KMS-11 (cell line): Measurements from ENCODE around the gene DNAJC7.

Experiments used
- H2AFZ ChIP-seq: fragments of 200-600 bp; sonication (generic); 2 replicates; pipeline ENCODE4 v1.6.1; 2016; ENCODE audit warnings: antibody characterized with exemption, mixed run types, low read depth
- H3K27ac ChIP-seq: fragments of 200-600 bp; sonication (generic); 2 replicates; pipeline ENCODE4 v1.6.1; 2016; ENCODE audit warnings: mild to moderate bottlenecking, mixed run types
- H3K27me3 ChIP-seq: fragments of 200-600 bp; sonication (generic); 2 replicates; pipeline ENCODE4 v1.6.1; 2017; ENCODE audit warnings: mild to moderate bottlenecking, low read depth, mixed run types, moderate library complexity; ENCODE audit not compliant: insufficient read depth
- H3K36me3 ChIP-seq: fragments of 200-600 bp; sonication (generic); 2 replicates; pipeline ENCODE4 v1.6.1; 2017; ENCODE audit warnings: mild to moderate bottlenecking, mixed run types; ENCODE audit not compliant: insufficient read depth
- H3K4me1 ChIP-seq: fragments of 200-600 bp; sonication (generic); 2 replicates; pipeline ENCODE4 v1.6.1; 2016; ENCODE audit warnings: mild to moderate bottlenecking, low read depth, mixed run types; ENCODE audit not compliant: poor library complexity, severe bottlenecking
- H3K4me2 ChIP-seq: fragments of 200-600 bp; sonication (generic); 2 replicates; pipeline ENCODE4 v1.7.0; 2016; ENCODE audit warnings: mild to moderate bottlenecking, mixed run types
- H3K4me3 ChIP-seq: fragments of 200-600 bp; sonication (generic); IDR thresholded peaks from 2 replicates; pipeline ENCODE4 v1.6.1; 2017; ENCODE audit warnings: low read depth, low read length, mixed read lengths; ENCODE audit not compliant: insufficient read depth
- H3K79me2 ChIP-seq: fragments of 200-600 bp; sonication (generic); 2 replicates; pipeline ENCODE4 v1.6.1; 2016; ENCODE audit warnings: low read depth, mixed run types; ENCODE audit not compliant: insufficient read depth
- H3K9ac ChIP-seq: fragments of 200-600 bp; sonication (generic); 2 replicates; pipeline ENCODE4 v1.6.1; 2016; ENCODE audit warnings: mild to moderate bottlenecking, mixed run types
- H4K20me1 ChIP-seq: fragments of 200-600 bp; sonication (generic); 2 replicates; pipeline ENCODE4 v1.6.1; 2016; ENCODE audit warnings: mild to moderate bottlenecking, mixed run types; ENCODE audit not compliant: insufficient read depth
- TF ChIP-seq, protein P1 (sequence below): fragments of 200-600 bp; sonication (generic); conservative IDR thresholded peaks from 2 replicates; pipeline ENCODE4 v1.6.1; 2017; ENCODE audit warnings: low read depth, mild to moderate bottlenecking, antibody characterized with exemption, low read length, moderate library complexity, mixed read lengths

Gene DNAJC7

GRCh38 chr17:42055027-42055426 lies 37.8 kb upstream of the DNAJC7 start:
- Histone ChIP-seq H3K79me2 (no peaks in the 10 kb centered on the region), H3K4me3 (no peak overlapping the region), H3K4me2 (no peak overlapping the region), H3K9ac (no peak overlapping the region), H3K27ac (no peak overlapping the region), H2AFZ (no peak overlapping the region), H4K20me1 (no peaks in the 10 kb centered on the region), H3K4me1 (no peaks in the 10 kb centered on the region), H3K36me3 (no peaks in the 10 kb centered on the region), H3K27me3 (peaks cover 46% of the 10 kb centered on the region)
- TF ChIP-seq, protein P1, sequence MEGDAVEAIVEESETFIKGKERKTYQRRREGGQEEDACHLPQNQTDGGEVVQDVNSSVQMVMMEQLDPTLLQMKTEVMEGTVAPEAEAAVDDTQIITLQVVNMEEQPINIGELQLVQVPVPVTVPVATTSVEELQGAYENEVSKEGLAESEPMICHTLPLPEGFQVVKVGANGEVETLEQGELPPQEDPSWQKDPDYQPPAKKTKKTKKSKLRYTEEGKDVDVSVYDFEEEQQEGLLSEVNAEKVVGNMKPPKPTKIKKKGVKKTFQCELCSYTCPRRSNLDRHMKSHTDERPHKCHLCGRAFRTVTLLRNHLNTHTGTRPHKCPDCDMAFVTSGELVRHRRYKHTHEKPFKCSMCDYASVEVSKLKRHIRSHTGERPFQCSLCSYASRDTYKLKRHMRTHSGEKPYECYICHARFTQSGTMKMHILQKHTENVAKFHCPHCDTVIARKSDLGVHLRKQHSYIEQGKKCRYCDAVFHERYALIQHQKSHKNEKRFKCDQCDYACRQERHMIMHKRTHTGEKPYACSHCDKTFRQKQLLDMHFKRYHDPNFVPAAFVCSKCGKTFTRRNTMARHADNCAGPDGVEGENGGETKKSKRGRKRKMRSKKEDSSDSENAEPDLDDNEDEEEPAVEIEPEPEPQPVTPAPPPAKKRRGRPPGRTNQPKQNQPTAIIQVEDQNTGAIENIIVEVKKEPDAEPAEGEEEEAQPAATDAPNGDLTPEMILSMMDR, result no peak

DNA sequence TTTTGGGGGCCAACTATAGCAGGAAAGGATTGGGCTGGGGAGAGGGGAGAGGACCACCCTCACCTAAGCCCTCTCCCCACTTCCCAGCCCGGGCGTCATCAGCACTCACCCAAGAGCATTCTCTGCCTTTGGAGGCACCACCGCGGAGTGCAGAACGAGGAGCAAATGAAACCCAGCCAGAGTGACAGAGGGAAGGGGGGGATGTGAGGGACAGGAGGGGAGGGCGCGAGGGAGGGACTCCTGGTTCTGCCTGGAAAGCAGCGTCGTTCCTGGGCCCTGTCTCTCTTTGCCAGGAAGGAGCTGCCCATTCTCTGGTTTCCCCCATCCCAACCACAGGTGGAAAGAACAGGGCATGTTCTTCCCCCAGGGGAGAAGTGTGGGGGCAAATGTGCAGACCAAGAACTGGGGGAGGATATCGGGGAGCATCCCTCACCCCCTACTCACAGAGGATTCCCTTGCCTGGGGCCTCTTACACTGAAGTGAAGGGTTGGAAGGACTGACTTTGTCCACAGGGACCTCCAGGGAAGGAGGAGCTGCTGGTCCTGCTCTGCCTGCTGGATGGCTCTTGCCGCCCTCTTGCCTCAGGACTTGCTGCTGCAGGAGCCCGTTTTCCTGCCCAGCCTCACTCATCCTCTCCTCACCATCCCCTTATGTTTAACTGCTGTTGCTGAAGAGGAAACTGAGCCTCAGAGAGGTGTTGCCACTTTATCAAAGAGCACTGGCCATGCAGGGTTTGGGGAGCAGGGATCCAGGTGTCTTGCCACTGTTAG lies 36.7 kb upstream of the DNAJC7 start:
- Histone ChIP-seq H3K4me3 (no peak overlapping the region), H3K27me3 (peaks cover 57% of the 10 kb centered on the region), H3K27ac (no peak overlapping the region)

GRCh38 chr17:42052346-42052877 lies 35.2 kb upstream of the DNAJC7 start:
- Histone ChIP-seq H3K4me3 (no peak overlapping the region), H3K4me1 (no peaks in the 10 kb centered on the region), H3K79me2 (no peaks in the 10 kb centered on the region), H2AFZ (no peak overlapping the region), H4K20me1 (no peaks in the 10 kb centered on the region), H3K27ac (no peak overlapping the region), H3K36me3 (no peaks in the 10 kb centered on the region), H3K27me3 (peaks cover 64% of the 10 kb centered on the region), H3K4me2 (no peak overlapping the region), H3K9ac (no peak overlapping the region)
- TF ChIP-seq, protein P1, result no peak

More for the DNA sequence above, 36.7 kb upstream of the DNAJC7 start:
- TF ChIP-seq, protein P1, result no peak
- no peak overlapping the region for H3K4me2 ChIP-seq
- no peaks in the 10 kb centered on the region for H3K79me2 ChIP-seq
- H3K36me3 ChIP-seq, result no peaks in the 10 kb centered on the region
- no peak overlapping the region for H3K9ac ChIP-seq
- no peaks in the 10 kb centered on the region for H4K20me1 ChIP-seq
- H2AFZ ChIP-seq, result no peak overlapping the region
- H3K4me1 ChIP-seq, result no peaks in the 10 kb centered on the region

DNA sequence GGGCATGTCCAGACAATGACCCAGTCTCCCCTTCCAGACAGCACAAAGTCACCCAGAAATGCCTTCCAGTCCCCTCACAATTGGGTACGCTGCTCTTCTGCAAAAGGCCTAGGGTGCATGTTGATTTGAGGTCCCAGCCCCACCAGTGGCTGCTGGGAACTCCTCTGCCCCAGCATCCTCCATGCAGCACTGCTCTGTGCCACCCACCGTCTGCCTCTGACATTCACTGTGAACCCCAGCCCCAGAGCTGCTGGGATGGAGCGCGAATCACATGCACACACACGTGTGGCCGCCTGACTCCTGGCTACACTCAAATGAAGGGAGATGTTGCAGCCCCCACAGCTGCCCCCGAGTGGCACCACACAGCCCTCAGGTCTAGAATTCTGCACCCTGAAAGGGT lies 34.4 kb upstream of the DNAJC7 start:
- H4K20me1 ChIP-seq, result no peaks in the 10 kb centered on the region
- TF ChIP-seq, protein P1, result no peak
- H3K27me3 ChIP-seq, result peaks cover 64% of the 10 kb centered on the region
- H3K4me1 ChIP-seq, result no peaks in the 10 kb centered on the region
- H3K79me2 ChIP-seq, result no peaks in the 10 kb centered on the region
- H3K27ac ChIP-seq, result no peak overlapping the region
- no peak overlapping the region for H2AFZ ChIP-seq
- no peak overlapping the region for H3K4me2 ChIP-seq
- H3K36me3 ChIP-seq, result no peaks in the 10 kb centered on the region
- H3K4me3 ChIP-seq, result no peak overlapping the region
- no peak overlapping the region for H3K9ac ChIP-seq
